Smooth muscle cell of trachea (primary cell): ENCODE measurements around the gene ACTBL2. TPM values are rescaled to one million over a fixed set of nuclear protein-coding genes. Genes with fewer than 3 reads are reported as not detected.

Experiments used
- total RNA-seq: library from RNA; depleted of rRNA; stranded (reverse); fragments of >200 nt; gene quantifications from 2 replicates; pipeline ENCODE4 v1.2.1, GENCODE V29; 2014

The ACTBL2 gene
- not detected in 2 replicates for total RNA-seq

DNA sequence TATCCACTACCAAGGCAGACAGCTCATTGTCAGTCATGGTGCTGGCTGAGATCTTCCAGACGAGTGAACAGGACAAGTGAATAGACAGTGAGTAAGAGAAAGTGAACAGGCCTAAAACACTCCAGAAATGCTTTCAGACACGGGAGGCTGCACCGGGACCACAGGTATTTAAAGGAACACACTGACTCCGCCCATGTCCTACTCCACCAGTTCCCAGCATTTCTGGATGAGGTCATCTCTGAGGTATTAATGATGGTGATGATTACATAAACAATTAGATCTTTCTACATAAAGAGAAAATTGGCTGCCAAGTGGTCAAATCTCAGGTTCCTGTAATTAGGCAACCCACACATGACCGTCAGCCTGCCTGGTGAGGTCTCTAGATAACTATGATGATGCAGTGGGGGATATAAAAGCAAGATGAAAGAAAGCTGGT is at the start of gene ACTBL2:
Gene ACTBL2, minus strand, starts transcription at position 141 of the 436 bp plus-strand sequence. Its CDS starts 104 bp downstream, at position 37.

